ENCODE results near the gene SH3BP4. TPM values are rescaled to one million over a fixed set of nuclear protein-coding genes. Genes with fewer than 3 reads are reported as not detected.

The SH3BP4 gene, protein sequence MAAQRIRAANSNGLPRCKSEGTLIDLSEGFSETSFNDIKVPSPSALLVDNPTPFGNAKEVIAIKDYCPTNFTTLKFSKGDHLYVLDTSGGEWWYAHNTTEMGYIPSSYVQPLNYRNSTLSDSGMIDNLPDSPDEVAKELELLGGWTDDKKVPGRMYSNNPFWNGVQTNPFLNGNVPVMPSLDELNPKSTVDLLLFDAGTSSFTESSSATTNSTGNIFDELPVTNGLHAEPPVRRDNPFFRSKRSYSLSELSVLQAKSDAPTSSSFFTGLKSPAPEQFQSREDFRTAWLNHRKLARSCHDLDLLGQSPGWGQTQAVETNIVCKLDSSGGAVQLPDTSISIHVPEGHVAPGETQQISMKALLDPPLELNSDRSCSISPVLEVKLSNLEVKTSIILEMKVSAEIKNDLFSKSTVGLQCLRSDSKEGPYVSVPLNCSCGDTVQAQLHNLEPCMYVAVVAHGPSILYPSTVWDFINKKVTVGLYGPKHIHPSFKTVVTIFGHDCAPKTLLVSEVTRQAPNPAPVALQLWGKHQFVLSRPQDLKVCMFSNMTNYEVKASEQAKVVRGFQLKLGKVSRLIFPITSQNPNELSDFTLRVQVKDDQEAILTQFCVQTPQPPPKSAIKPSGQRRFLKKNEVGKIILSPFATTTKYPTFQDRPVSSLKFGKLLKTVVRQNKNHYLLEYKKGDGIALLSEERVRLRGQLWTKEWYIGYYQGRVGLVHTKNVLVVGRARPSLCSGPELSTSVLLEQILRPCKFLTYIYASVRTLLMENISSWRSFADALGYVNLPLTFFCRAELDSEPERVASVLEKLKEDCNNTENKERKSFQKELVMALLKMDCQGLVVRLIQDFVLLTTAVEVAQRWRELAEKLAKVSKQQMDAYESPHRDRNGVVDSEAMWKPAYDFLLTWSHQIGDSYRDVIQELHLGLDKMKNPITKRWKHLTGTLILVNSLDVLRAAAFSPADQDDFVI
- 56.4 and 63.5 TPM in 2 replicates for total RNA-seq

DNA sequence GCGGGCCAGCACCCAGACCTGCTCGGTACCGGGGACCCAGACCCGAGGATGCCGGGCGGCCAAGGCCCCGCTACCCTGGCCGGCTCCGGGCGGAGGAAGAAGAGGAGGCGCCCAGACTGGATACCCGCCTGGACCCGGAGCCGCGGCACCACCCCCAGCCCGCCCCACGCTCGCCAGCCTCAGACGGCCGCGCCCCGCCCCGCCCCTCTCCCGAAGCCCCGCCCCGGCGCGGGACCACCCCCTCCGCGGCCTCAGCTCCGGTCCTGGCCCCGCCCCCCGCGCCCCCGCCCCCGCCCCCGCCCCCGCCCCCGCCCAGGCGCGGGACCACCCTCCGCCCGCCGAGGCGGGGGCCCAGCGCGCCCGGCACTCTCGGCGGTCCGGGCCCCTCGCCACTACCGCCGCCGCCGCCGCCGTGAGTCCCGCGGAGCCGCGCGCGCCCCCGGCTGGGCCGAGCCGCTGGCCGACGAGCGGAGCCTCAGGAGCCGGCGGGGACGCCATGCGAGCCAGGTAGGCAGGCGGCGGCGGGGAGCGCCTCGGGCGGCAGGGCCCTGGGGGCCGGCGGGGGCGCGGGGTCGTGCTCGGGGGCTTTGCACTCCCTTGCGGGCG is at the start of gene SH3BP4:
TSS of gene SH3BP4 (plus strand) at position 354 of the 606 bp plus-strand sequence. CDS start 82,986 bp downstream, outside the sequence.

